Activated naive CD4-positive, alpha-beta T cell treated with anti-CD3 and anti-CD28 coated beads for 36 hours (primary cell): Measurements from ENCODE around the gene PAK1. TPM values are rescaled to one million over a fixed set of nuclear protein-coding genes. Genes with fewer than 3 reads are reported as not detected.

Experiments
- CTCF ChIA-PET: fragments of 350-600 bp; sonication (Branson Sonifier 250); formaldehyde crosslinking; loops from one replicate; lab custom pipeline; 2021; ENCODE audit warnings: antibody characterized with exemption; lab: Charles Lee
- DNase-seq: peaks from one replicate; pipeline ENCODE4 v3.0.0-alpha.2; 2020
- H3K27ac Mint-ChIP-seq: one replicate; pipeline ENCODE4 v1.8.0; 2021; ENCODE audit warnings: mild to moderate bottlenecking, mixed read lengths
- H3K27me3 Mint-ChIP-seq: one replicate; pipeline ENCODE4 v1.8.0; 2021; ENCODE audit warnings: low read depth, mixed read lengths
- H3K36me3 Mint-ChIP-seq: one replicate; pipeline ENCODE4 v1.8.0; 2021; ENCODE audit warnings: low read depth, mixed read lengths
- H3K4me1 Mint-ChIP-seq: one replicate; pipeline ENCODE4 v1.8.0; 2021; ENCODE audit warnings: low read depth, mixed read lengths
- H3K4me3 Mint-ChIP-seq: one replicate; pipeline ENCODE4 v1.8.0; 2021; ENCODE audit warnings: mild to moderate bottlenecking, moderate library complexity, mixed read lengths
- H3K9me3 Mint-ChIP-seq: one replicate; pipeline ENCODE4 v1.8.0; 2021; ENCODE audit warnings: mixed read lengths
- intact Hi-C: fragments of 100-400 bp; cut with micrococcal nuclease; formaldehyde crosslinking; loops from one replicate; pipeline ENCODE4 v1.15.1; 2023
- total RNA-seq, 2 experiments: library from RNA; stranded (reverse); gene quantifications; one replicate each; pipeline ENCODE4 v1.2.3, GENCODE V29; 2021

Gene PAK1
- total RNA-seq, 2 experiments from 2014 or later, result 45.8 to 49.5 TPM

GRCh38 chr11:77449060-77449521 lies 24.8 kb downstream of the PAK1 start:
- DNase-seq, result no peak
- Mint-ChIP-seq H3K4me3 (no peak overlapping the region), H3K4me1 (peaks cover 31% of the 10 kb centered on the region), H3K9me3 (no peaks in the 10 kb centered on the region), H3K27ac (peak overlapping the region; percentile 7), H3K36me3 (no peaks in the 10 kb centered on the region), H3K27me3 (no peaks in the 10 kb centered on the region)
- CTCF ChIA-PET, result no interaction called here
- intact Hi-C loops, result loop anchor here (2.0 kb wide), 1 partner anchor 38 kb away; no protein-coding TSS in a partner anchor

GRCh38 chr11:77448269-77448668 lies 25.6 kb downstream of the PAK1 start:
- H3K4me3 Mint-ChIP-seq, result no peak overlapping the region
- H3K27me3 Mint-ChIP-seq, result no peaks in the 10 kb centered on the region
- peaks cover 31% of the 10 kb centered on the region for H3K4me1 Mint-ChIP-seq
- no peak for DNase-seq
- intact Hi-C loops, result loop anchor here (2.0 kb wide), 1 partner anchor 37 kb away; no protein-coding TSS in a partner anchor
- H3K36me3 Mint-ChIP-seq, result no peaks in the 10 kb centered on the region
- no peaks in the 10 kb centered on the region for H3K9me3 Mint-ChIP-seq
- no peak overlapping the region for H3K27ac Mint-ChIP-seq
- CTCF ChIA-PET, result no interaction called here

GRCh38 chr11:77446911-77447629 lies 26.8 kb downstream of the PAK1 start:
- H3K9me3 Mint-ChIP-seq, result no peaks in the 10 kb centered on the region
- CTCF ChIA-PET, result interaction anchor here (0.6 to 0.8 kb wide), 3 partner anchors 29 to 1222 kb away, joined by 3 to 4 read pairs (median 3); no protein-coding TSS in a partner anchor
- H3K27ac Mint-ChIP-seq, result no peak overlapping the region
- H3K4me1 Mint-ChIP-seq, result peaks cover 31% of the 10 kb centered on the region
- no peaks in the 10 kb centered on the region for H3K27me3 Mint-ChIP-seq
- no peak for DNase-seq
- intact Hi-C loops, result no loop called here
- H3K4me3 Mint-ChIP-seq, result no peak overlapping the region
- no peaks in the 10 kb centered on the region for H3K36me3 Mint-ChIP-seq

- Mint-ChIP-seq H3K4me1 (peaks cover 22% of the 10 kb centered on the region), H3K9me3 (no peaks in the 10 kb centered on the region), H3K27me3 (no peaks in the 10 kb centered on the region), H3K27ac (no peak overlapping the region), H3K4me3 (no peak overlapping the region), H3K36me3 (no peaks in the 10 kb centered on the region)
- CTCF ChIA-PET, result interaction anchor here (0.6 to 0.7 kb wide), 2 partner anchors 144 to 229 kb away, joined by 3 to 4 read pairs; no protein-coding TSS in a partner anchor
- DNase-seq, result no peak
- intact Hi-C loops, result no loop called here
These were observed 29.6 kb downstream of the PAK1 start for GRCh38 chr11:77444261-77444660.

- Mint-ChIP-seq H3K9me3 (no peaks in the 10 kb centered on the region), H3K4me1 (peaks cover 10% of the 10 kb centered on the region), H3K27me3 (no peaks in the 10 kb centered on the region), H3K27ac (no peak overlapping the region), H3K36me3 (no peaks in the 10 kb centered on the region), H3K4me3 (no peak overlapping the region)
- DNase-seq, result no peak
- intact Hi-C loops, result no loop called here
- CTCF ChIA-PET, result interaction anchor here (1.3 kb wide), 1 partner anchor 12 kb away, joined by 3 read pairs; no protein-coding TSS in a partner anchor
These were observed 31.4 kb downstream of the PAK1 start for GRCh38 chr11:77442394-77443053.

- Mint-ChIP-seq H3K27ac (no peak overlapping the region), H3K4me3 (no peak overlapping the region), H3K36me3 (no peaks in the 10 kb centered on the region), H3K4me1 (no peaks in the 10 kb centered on the region), H3K9me3 (no peaks in the 10 kb centered on the region), H3K27me3 (no peaks in the 10 kb centered on the region)
- no peak for DNase-seq
- CTCF ChIA-PET, result interaction anchor here (0.6 to 1.3 kb wide), 2 partner anchors 10 to 30 kb away, joined by 3 read pairs; no protein-coding TSS in a partner anchor
- intact Hi-C loops, result no loop called here
These were observed 32.5 kb downstream of the PAK1 start for GRCh38 chr11:77441426-77441825.

- no peaks in the 10 kb centered on the region for H3K9me3 Mint-ChIP-seq
- H3K4me1 Mint-ChIP-seq, result no peaks in the 10 kb centered on the region
- DNase-seq, result no peak
- no peak overlapping the region for H3K4me3 Mint-ChIP-seq
- CTCF ChIA-PET, result interaction anchor here (0.6 to 0.7 kb wide), 2 partner anchors 30 to 87 kb away, joined by 3 to 4 read pairs; no protein-coding TSS in a partner anchor
- H3K27ac Mint-ChIP-seq, result no peak overlapping the region
- no peaks in the 10 kb centered on the region for H3K27me3 Mint-ChIP-seq
- intact Hi-C loops, result no loop called here
- H3K36me3 Mint-ChIP-seq, result no peaks in the 10 kb centered on the region
These were observed 33.2 kb downstream of the PAK1 start for GRCh38 chr11:77440678-77441077.

- intact Hi-C loops, result no loop called here
- DNase-seq, result no peak
- H3K36me3 Mint-ChIP-seq, result no peaks in the 10 kb centered on the region
- no peak overlapping the region for H3K4me3 Mint-ChIP-seq
- no peaks in the 10 kb centered on the region for H3K9me3 Mint-ChIP-seq
- CTCF ChIA-PET, result interaction anchor here (0.6 kb wide), 1 partner anchor 572 kb away, joined by 4 read pairs; no protein-coding TSS in a partner anchor
- H3K27me3 Mint-ChIP-seq, result no peaks in the 10 kb centered on the region
- no peak overlapping the region for H3K27ac Mint-ChIP-seq
- no peaks in the 10 kb centered on the region for H3K4me1 Mint-ChIP-seq
These were observed 35.4 kb downstream of the PAK1 start for GRCh38 chr11:77438487-77438886.

GRCh38 chr11:77436969-77437368 lies 36.9 kb downstream of the PAK1 start:
- CTCF ChIA-PET, result no interaction called here

GRCh38 chr11:77436506-77436905 lies 37.4 kb downstream of the PAK1 start:
- intact Hi-C loops, result no loop called here
- peaks cover 2% of the 10 kb centered on the region for H3K27me3 Mint-ChIP-seq
- H3K27ac Mint-ChIP-seq, result no peak overlapping the region
- no peak overlapping the region for H3K4me3 Mint-ChIP-seq
- CTCF ChIA-PET, result no interaction called here
- DNase-seq, result no peak
- no peaks in the 10 kb centered on the region for H3K4me1 Mint-ChIP-seq
- no peaks in the 10 kb centered on the region for H3K36me3 Mint-ChIP-seq
- no peaks in the 10 kb centered on the region for H3K9me3 Mint-ChIP-seq

More at GRCh38 chr11:77436969-77437368, 36.9 kb downstream of the PAK1 start:
- DNase-seq, result no peak
- H3K27me3 Mint-ChIP-seq, result peaks cover 2% of the 10 kb centered on the region
- no peak overlapping the region for H3K27ac Mint-ChIP-seq
- no peaks in the 10 kb centered on the region for H3K4me1 Mint-ChIP-seq
- no peak overlapping the region for H3K4me3 Mint-ChIP-seq
- intact Hi-C loops, result no loop called here
- H3K36me3 Mint-ChIP-seq, result no peaks in the 10 kb centered on the region
- no peaks in the 10 kb centered on the region for H3K9me3 Mint-ChIP-seq

GRCh38 chr11:77435972-77436371 lies 37.9 kb downstream of the PAK1 start:
- CTCF ChIA-PET, result no interaction called here
- Mint-ChIP-seq H3K27ac (no peak overlapping the region), H3K9me3 (no peaks in the 10 kb centered on the region), H3K27me3 (peaks cover 2% of the 10 kb centered on the region), H3K4me1 (no peaks in the 10 kb centered on the region), H3K4me3 (no peak overlapping the region), H3K36me3 (no peaks in the 10 kb centered on the region)
- intact Hi-C loops, result no loop called here
- DNase-seq, result no peak

GRCh38 chr11:77431813-77432212 lies 42.1 kb downstream of the PAK1 start:
- intact Hi-C loops, result no loop called here
- Mint-ChIP-seq H3K4me3 (no peak overlapping the region), H3K27me3 (peaks cover 3% of the 10 kb centered on the region), H3K9me3 (no peaks in the 10 kb centered on the region), H3K36me3 (peaks cover 2% of the 10 kb centered on the region), H3K4me1 (no peaks in the 10 kb centered on the region), H3K27ac (no peak overlapping the region)
- DNase-seq, result no peak
- CTCF ChIA-PET, result interaction anchor here (0.6 to 1.0 kb wide), 2 partner anchors 39 to 807 kb away, joined by 3 read pairs; no protein-coding TSS in a partner anchor
